ENCODE measurements around the gene HMGCR. TPM values are rescaled to one million over a fixed set of nuclear protein-coding genes. Genes with fewer than 3 reads are reported as not detected.
"Not testable (repeated sequence)": the region's sequence is repeated elsewhere in the genome, so short reads cannot be mapped to it uniquely, and the experiment has no call there.

HMGCR gene
- total RNA-seq, 1 experiment from 2014 or later: 93.6 TPM

GRCh38 chr5:75333759-75334158 is 3.3 kb upstream of the HMGCR start:
- H3K36me3 ChIP-seq; DNase-seq; H3K9me3 ChIP-seq (replicated peaks); H3K27ac ChIP-seq; H3K4me3 ChIP-seq; H3K27me3 ChIP-seq; H3K4me1 ChIP-seq: not testable (repeated sequence)

GRCh38 chr5:75334413-75334812 is 2.6 kb upstream of the HMGCR start:
- H3K27ac ChIP-seq; H3K4me1 ChIP-seq; H3K9me3 ChIP-seq (replicated peaks); H3K36me3 ChIP-seq; DNase-seq; H3K4me3 ChIP-seq; H3K27me3 ChIP-seq: not testable (repeated sequence)

DNA sequence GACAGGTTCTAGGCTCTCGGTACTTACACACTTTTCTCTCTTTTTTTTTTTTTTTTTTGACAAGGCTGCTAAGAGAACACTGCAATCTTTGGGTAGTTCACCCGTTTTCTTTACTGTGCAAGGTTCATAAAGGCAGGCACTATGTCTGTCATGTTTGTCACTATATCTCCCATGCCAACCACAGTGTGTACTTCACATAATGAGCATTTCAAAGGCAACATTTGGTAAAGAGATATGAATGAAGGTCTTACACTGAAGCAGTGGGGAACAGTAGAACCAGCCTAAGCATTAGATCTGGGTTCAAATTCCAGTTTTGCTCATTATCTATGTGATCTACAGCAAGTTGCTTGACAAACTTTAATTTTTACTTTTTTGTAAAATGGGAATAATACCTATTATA is 1.5 kb upstream of the HMGCR start:
- H3K36me3 ChIP-seq: peaks cover 2% of the 10 kb centered on the region; the same call in 1 of the 2 replicates
- H3K4me3 ChIP-seq: no peak overlapping the region
- no peak for DNase-seq
- no peaks in the 10 kb centered on the region for H3K27me3 ChIP-seq
- H3K4me1 ChIP-seq: no peaks in the 10 kb centered on the region; the same call in 1 of the 2 replicates
- H3K9me3 ChIP-seq (replicated peaks): no peaks in the 10 kb centered on the region
- H3K27ac ChIP-seq: no peak overlapping the region

GRCh38 chr5:75335952-75336614 is 937 bp upstream of the HMGCR start:
- no peaks in the 10 kb centered on the region for H3K9me3 ChIP-seq (replicated peaks)
- H3K36me3 ChIP-seq: peaks cover 2% of the 10 kb centered on the region; the same call in 1 of the 2 replicates
- peak overlapping the region; percentile 20; the same call in 1 of the 2 replicates for H3K27ac ChIP-seq
- H3K4me3 ChIP-seq: peak overlapping the region; percentile 84
- peak; percentile 51 to 74 for DNase-seq
- no peaks in the 10 kb centered on the region for H3K27me3 ChIP-seq
- no peaks in the 10 kb centered on the region; the same call in 1 of the 2 replicates for H3K4me1 ChIP-seq

DNA sequence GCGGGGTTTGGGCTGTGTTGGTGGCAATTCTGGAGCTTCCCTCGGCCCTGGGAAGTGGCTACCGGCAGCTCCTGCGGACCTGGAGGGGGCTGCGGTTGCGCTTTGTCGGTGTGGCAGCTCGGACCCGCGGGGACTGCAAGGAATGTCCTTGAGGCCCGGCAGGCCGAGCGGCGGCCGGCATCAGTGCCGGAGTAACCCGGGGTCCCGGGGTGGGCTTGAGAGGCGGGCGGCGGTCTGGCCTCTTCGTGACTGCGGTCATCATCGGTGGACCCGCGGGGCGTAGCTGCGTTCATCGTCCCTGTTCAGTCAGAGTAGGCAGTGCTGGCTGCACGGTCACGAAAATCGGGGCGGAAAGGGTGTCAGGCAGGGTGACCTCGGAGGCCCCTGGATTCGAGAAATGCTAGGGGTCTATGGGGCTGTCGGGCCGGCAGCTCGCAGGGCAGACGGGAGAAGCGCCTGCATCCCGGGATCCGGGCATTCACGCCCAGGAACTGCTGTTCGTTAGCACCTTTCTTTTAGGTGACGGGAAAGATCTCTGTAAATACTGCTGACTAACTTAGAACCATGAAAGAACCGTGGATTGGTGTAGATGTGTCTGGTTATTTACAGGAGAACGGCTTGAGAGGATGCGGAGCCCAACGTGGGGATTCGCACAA is 474 bp downstream of the HMGCR start:
- Histone ChIP-seq H3K27me3 (no peaks in the 10 kb centered on the region), H3K4me3 (peak overlapping the region; percentile 84), H3K27ac (peak overlapping the region; percentile 29; the same call in 1 of the 2 replicates), H3K9me3 (replicated peaks) (no peaks in the 10 kb centered on the region), H3K36me3 (peaks cover 5% of the 10 kb centered on the region), H3K4me1 (no peaks in the 10 kb centered on the region; the same call in 1 of the 2 replicates)
- peak in 1 of 2 experiments; percentile 35 for DNase-seq

- Histone ChIP-seq H3K9me3 (replicated peaks) (no peaks in the 10 kb centered on the region), H3K27me3 (no peaks in the 10 kb centered on the region), H3K27ac (no peak overlapping the region), H3K4me1 (no peaks in the 10 kb centered on the region; the same call in 1 of the 2 replicates), H3K36me3 (peaks cover 14% of the 10 kb centered on the region), H3K4me3 (peak overlapping the region; percentile 84)
- no peak for DNase-seq
Measured at GRCh38 chr5:75338408-75338807, 1.4 kb downstream of the HMGCR start.

DNA sequence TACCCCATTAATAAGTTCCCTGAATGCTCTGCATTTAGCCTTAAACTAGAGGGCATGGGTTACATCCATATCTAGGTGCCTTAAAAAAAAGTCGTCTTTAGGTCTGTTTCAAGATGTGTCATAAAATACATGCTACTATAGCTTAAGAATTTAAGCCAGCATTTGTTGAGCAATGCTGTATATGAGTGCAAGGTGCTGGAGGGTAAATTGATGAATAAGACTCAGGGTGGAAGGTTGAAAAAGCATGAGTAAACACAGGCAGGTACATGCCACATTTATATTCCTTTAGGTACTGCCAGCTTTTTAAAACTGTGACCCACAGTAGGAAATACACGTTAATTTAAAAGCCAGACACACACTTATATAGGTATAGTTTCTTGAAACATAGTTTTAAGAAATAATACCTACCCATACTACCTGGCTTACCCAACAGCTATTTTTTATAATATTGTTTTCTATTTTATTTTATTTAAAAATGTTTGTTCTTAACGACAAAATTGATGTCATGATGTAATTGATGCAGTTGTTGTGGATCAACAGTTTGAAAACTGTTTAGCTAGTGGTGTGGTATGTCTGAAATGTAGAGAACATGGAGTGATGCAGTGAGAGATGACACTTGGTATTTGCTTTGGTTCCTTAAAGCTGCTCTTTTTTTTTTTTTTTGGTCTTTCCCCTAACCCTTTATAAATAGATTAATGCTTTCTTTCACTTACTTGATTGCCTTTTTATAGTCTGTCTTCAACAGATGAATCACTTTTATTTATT is 3.9 kb downstream of the HMGCR start:
- DNase-seq: no peak
- no peaks in the 10 kb centered on the region for H3K9me3 ChIP-seq (replicated peaks)
- peaks cover 37% of the 10 kb centered on the region for H3K36me3 ChIP-seq
- H3K27ac ChIP-seq: no peak overlapping the region
- no peaks in the 10 kb centered on the region for H3K27me3 ChIP-seq
- H3K4me3 ChIP-seq: no peak overlapping the region
- H3K4me1 ChIP-seq: no peaks in the 10 kb centered on the region; the same call in 1 of the 2 replicates

GRCh38 chr5:75341934-75342333 is 4.9 kb downstream of the HMGCR start:
- Histone ChIP-seq H3K9me3 (replicated peaks) (no peaks in the 10 kb centered on the region), H3K27me3 (no peaks in the 10 kb centered on the region)
- DNase-seq: no peak

DNA sequence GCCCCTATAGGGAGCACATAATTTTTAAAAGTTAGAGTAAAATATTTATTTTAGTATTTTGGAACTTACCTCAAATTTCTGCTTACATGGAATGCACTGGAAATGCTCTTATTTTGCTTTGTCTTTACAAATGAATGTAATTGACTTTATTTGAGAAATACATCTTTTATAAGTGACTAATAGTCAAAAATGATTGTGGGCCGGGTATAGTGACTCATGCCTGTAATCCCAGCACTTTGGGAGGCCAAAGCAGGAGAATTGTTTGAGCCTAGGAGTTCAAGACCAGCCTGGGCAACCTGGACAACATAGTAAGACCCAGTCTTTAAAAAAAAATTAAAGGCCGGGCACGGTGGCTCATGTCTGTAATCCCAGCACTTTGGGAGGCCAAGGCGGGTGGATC is 5.8 kb downstream of the HMGCR start:
- Histone ChIP-seq H3K4me1 (no peaks in the 10 kb centered on the region; the same call in 1 of the 2 replicates), H3K9me3 (replicated peaks) (no peaks in the 10 kb centered on the region), H3K27ac (no peak overlapping the region), H3K27me3 (no peaks in the 10 kb centered on the region), H3K36me3 (peaks cover 56% of the 10 kb centered on the region), H3K4me3 (no peak overlapping the region)
- DNase-seq: no peak

More at GRCh38 chr5:75341934-75342333, 4.9 kb downstream of the HMGCR start:
- Histone ChIP-seq H3K4me3 (no peak overlapping the region), H3K4me1 (no peaks in the 10 kb centered on the region; the same call in 1 of the 2 replicates), H3K27ac (no peak overlapping the region), H3K36me3 (peaks cover 47% of the 10 kb centered on the region)

GRCh38 chr5:75348241-75348640 is 11.2 kb downstream of the HMGCR start:
- H3K27me3 ChIP-seq: no peaks in the 10 kb centered on the region

GRCh38 chr5:75349663-75350062 is 12.6 kb downstream of the HMGCR start:
- H3K4me3 ChIP-seq: no peak overlapping the region
- no peaks in the 10 kb centered on the region for H3K4me1 ChIP-seq
- peaks cover 95% of the 10 kb centered on the region for H3K36me3 ChIP-seq

More at GRCh38 chr5:75348241-75348640, 11.2 kb downstream of the HMGCR start:
- Histone ChIP-seq H3K27ac (no peak overlapping the region), H3K9me3 (replicated peaks) (no peaks in the 10 kb centered on the region), H3K4me3 (no peak overlapping the region), H3K4me1 (no peaks in the 10 kb centered on the region), H3K36me3 (peaks cover 95% of the 10 kb centered on the region)
- no peak for DNase-seq

GRCh38 chr5:75351139-75351926 is 14.3 kb downstream of the HMGCR start:
- Histone ChIP-seq H3K36me3 (peaks cover 95% of the 10 kb centered on the region), H3K9me3 (replicated peaks) (no peaks in the 10 kb centered on the region), H3K4me3 (no peak overlapping the region), H3K27ac (no peak overlapping the region), H3K27me3 (no peaks in the 10 kb centered on the region), H3K4me1 (no peaks in the 10 kb centered on the region)
- no peak for DNase-seq

More at GRCh38 chr5:75349663-75350062, 12.6 kb downstream of the HMGCR start:
- no peak for DNase-seq
- H3K27me3 ChIP-seq: no peaks in the 10 kb centered on the region
- H3K9me3 ChIP-seq (replicated peaks): no peaks in the 10 kb centered on the region
- H3K27ac ChIP-seq: no peak overlapping the region

DNA sequence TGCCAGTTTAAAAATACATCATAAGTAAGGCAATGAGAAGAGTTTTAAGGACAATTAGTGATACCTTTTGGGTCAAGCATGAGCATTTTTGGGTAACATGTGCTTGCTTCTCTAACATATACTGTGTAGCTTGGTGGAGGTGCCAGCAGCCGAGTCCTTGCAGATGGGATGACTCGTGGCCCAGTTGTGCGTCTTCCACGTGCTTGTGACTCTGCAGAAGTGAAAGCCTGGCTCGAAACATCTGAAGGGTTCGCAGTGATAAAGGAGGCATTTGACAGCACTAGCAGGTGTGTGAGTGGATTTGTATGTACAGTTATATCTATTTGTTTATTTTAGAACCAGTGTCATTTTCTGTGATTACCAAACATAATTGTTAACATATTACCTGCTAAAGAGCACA is 18.2 kb downstream of the HMGCR start:
- Histone ChIP-seq H3K27ac (no peak overlapping the region), H3K27me3 (no peaks in the 10 kb centered on the region), H3K36me3 (peaks cover 96% of the 10 kb centered on the region), H3K4me1 (no peaks in the 10 kb centered on the region), H3K9me3 (replicated peaks) (no peaks in the 10 kb centered on the region), H3K4me3 (no peak overlapping the region)
- no peak for DNase-seq

GRCh38 chr5:75356719-75357118 is 19.7 kb downstream of the HMGCR start:
- peaks cover 96% of the 10 kb centered on the region for H3K36me3 ChIP-seq
- no peak overlapping the region for H3K27ac ChIP-seq
- H3K4me1 ChIP-seq: no peaks in the 10 kb centered on the region

More at GRCh38 chr5:75356719-75357118, 19.7 kb downstream of the HMGCR start:
- no peak for DNase-seq
- Histone ChIP-seq H3K4me3 (no peak overlapping the region), H3K9me3 (replicated peaks) (no peaks in the 10 kb centered on the region; the same call in 1 of the 2 replicates), H3K27me3 (no peaks in the 10 kb centered on the region)

All from SJCRH30 (cell line).